OCI-LY3 (cell line): ENCODE data around the gene MLLT10.

Experiments used
- H2AFZ ChIP-seq: fragments of 200-600, 300-600 bp; shearing (Covaris generic); 2 replicates; pipeline ENCODE4 v1.6.0; 2014; ENCODE audit warnings: antibody characterized with exemption, low read depth, low read length
- H3K27ac ChIP-seq: fragments of 200-600, 300-600 bp; sonication (generic); 2 replicates; pipeline ENCODE4 v1.5.1; 2014; ENCODE audit warnings: mild to moderate bottlenecking, low read length, moderate library complexity, mixed read lengths
- H3K27me3 ChIP-seq: fragments of 200-600, 300-600 bp; sonication (generic); 2 replicates; pipeline ENCODE4 v1.6.1; 2014; ENCODE audit warnings: low read depth, low read length, mixed read lengths
- H3K36me3 ChIP-seq: fragments of 200-600, 300-600 bp; sonication (generic); replicated peaks from 2 replicates; pipeline ENCODE3; 2014; ENCODE audit warnings: low read depth, low read length, mixed read lengths
- H3K4me1 ChIP-seq: fragments of 300-600, 200-600 bp; sonication (generic); 2 replicates; pipeline ENCODE4 v1.6.1; 2014; ENCODE audit warnings: low read length, mixed read lengths
- H3K4me2 ChIP-seq: fragments of 200-600, 300-600 bp; sonication (generic); 2 replicates; pipeline ENCODE4 v1.6.1; 2014; ENCODE audit warnings: low read length, mixed read lengths
- H3K4me3 ChIP-seq: fragments of 300-600, 200-600 bp; sonication (generic); 2 replicates; pipeline ENCODE4 v1.5.1; 2014; ENCODE audit warnings: antibody characterized with exemption, mild to moderate bottlenecking, low read length, moderate library complexity
- H3K79me2 ChIP-seq: fragments of 300-600, 200-600 bp; shearing (Covaris generic); 2 replicates; pipeline ENCODE4 v1.6.1; 2014; ENCODE audit warnings: mild to moderate bottlenecking, low read length, mixed read lengths
- H3K9ac ChIP-seq: fragments of 300-600, 200-600 bp; shearing (Covaris generic); 2 replicates; pipeline ENCODE4 v1.6.0; 2014; ENCODE audit warnings: mild to moderate bottlenecking, low read length, moderate library complexity
- H3K9me3 ChIP-seq: fragments of 200-600, 300-600 bp; shearing (Covaris generic); 2 replicates; pipeline ENCODE4 v1.6.1; 2014; ENCODE audit warnings: low read length, mixed read lengths; ENCODE audit not compliant: insufficient read depth
- H4K20me1 ChIP-seq: fragments of 200-600, 300-600 bp; sonication (generic); 2 replicates; pipeline ENCODE4 v1.6.1; 2016; ENCODE audit warnings: low read length, mixed read lengths; ENCODE audit not compliant: insufficient read depth
- CTCF ChIP-seq: fragments of 200-600, 300-600 bp; sonication (generic); IDR thresholded peaks from 2 replicates; pipeline ENCODE4 v1.5.1; 2014; ENCODE audit warnings: antibody characterized with exemption, low read length, low read depth
- EZH2phosphoT487 ChIP-seq: fragments of 200-600 bp; shearing (Covaris generic); IDR thresholded peaks from 2 replicates; pipeline ENCODE4 v1.6.1; 2018; ENCODE audit warnings: antibody characterized with exemption, mixed run types, low read depth

The MLLT10 gene

GRCh38 chr10:21604651-21605050 lies 70.6 kb downstream of the MLLT10 start:
- Histone ChIP-seq H3K36me3 (no peaks in the 10 kb centered on the region), H3K9ac (no peak overlapping the region), H3K4me2 (no peak overlapping the region), H4K20me1 (no peaks in the 10 kb centered on the region; the same call in 1 of the 2 replicates), H3K4me3 (no peak overlapping the region), H3K27me3 (no peaks in the 10 kb centered on the region), H3K27ac (no peak overlapping the region), H3K9me3 (no peaks in the 10 kb centered on the region), H3K4me1 (0 out of 2 replicates have a peak, but pooled peaks cover 3% of the 10 kb centered on the region), H2AFZ (no peak overlapping the region), H3K79me2 (no peaks in the 10 kb centered on the region; the same call in 1 of the 2 replicates)
- no peak for TF ChIP-seq CTCF
- no peak for TF ChIP-seq EZH2phosphoT487

GRCh38 chr10:21607907-21608306 lies 73.9 kb downstream of the MLLT10 start:
- no peak overlapping the region for H3K9ac ChIP-seq
- H2AFZ ChIP-seq, result no peak overlapping the region
- no peak for TF ChIP-seq CTCF
- no peak for TF ChIP-seq EZH2phosphoT487
- no peak overlapping the region for H3K4me3 ChIP-seq
- H3K9me3 ChIP-seq, result no peaks in the 10 kb centered on the region
- H3K4me1 ChIP-seq, result 0 out of 2 replicates have a peak, but pooled peaks cover 3% of the 10 kb centered on the region
- H3K4me2 ChIP-seq, result no peak overlapping the region
- no peaks in the 10 kb centered on the region for H3K36me3 ChIP-seq
- H3K27me3 ChIP-seq, result no peaks in the 10 kb centered on the region
- H3K79me2 ChIP-seq, result no peaks in the 10 kb centered on the region; the same call in 1 of the 2 replicates
- no peak overlapping the region for H3K27ac ChIP-seq
- no peaks in the 10 kb centered on the region; the same call in 1 of the 2 replicates for H4K20me1 ChIP-seq

- no peaks in the 10 kb centered on the region; the same call in 1 of the 2 replicates for H3K79me2 ChIP-seq
- no peak overlapping the region for H3K27ac ChIP-seq
- no peaks in the 10 kb centered on the region for H3K36me3 ChIP-seq
These were observed 80.0 kb downstream of the MLLT10 start for GRCh38 chr10:21614000-21614399.

GRCh38 chr10:21617267-21617666 lies 83.2 kb downstream of the MLLT10 start:
- Histone ChIP-seq H4K20me1 (no peaks in the 10 kb centered on the region), H3K36me3 (no peaks in the 10 kb centered on the region), H3K4me3 (no peak overlapping the region), H2AFZ (no peak overlapping the region), H3K79me2 (no peaks in the 10 kb centered on the region), H3K9ac (no peak overlapping the region), H3K9me3 (no peaks in the 10 kb centered on the region), H3K4me1 (0 out of 2 replicates have a peak, but pooled peaks cover 2% of the 10 kb centered on the region), H3K4me2 (no peak overlapping the region), H3K27ac (no peak overlapping the region), H3K27me3 (no peaks in the 10 kb centered on the region)
- TF ChIP-seq EZH2phosphoT487 (no peak), CTCF (no peak)

More at GRCh38 chr10:21614000-21614399, 80.0 kb downstream of the MLLT10 start:
- no peaks in the 10 kb centered on the region; the same call in 1 of the 2 replicates for H4K20me1 ChIP-seq
- H2AFZ ChIP-seq, result no peak overlapping the region
- no peaks in the 10 kb centered on the region for H3K9me3 ChIP-seq
- TF ChIP-seq EZH2phosphoT487, result no peak
- TF ChIP-seq CTCF, result no peak
- H3K4me2 ChIP-seq, result no peak overlapping the region
- H3K27me3 ChIP-seq, result no peaks in the 10 kb centered on the region
- no peak overlapping the region for H3K4me3 ChIP-seq
- H3K9ac ChIP-seq, result no peak overlapping the region
- H3K4me1 ChIP-seq, result 0 out of 2 replicates have a peak, but pooled peaks cover 2% of the 10 kb centered on the region
